Measurements from ENCODE around the gene GPR17. TPM values are rescaled to one million over a fixed set of nuclear protein-coding genes. Genes with fewer than 3 reads are reported as not detected.

The GPR17 gene
- total RNA-seq, 1 donor from 2014 or later: not detected

DNA sequence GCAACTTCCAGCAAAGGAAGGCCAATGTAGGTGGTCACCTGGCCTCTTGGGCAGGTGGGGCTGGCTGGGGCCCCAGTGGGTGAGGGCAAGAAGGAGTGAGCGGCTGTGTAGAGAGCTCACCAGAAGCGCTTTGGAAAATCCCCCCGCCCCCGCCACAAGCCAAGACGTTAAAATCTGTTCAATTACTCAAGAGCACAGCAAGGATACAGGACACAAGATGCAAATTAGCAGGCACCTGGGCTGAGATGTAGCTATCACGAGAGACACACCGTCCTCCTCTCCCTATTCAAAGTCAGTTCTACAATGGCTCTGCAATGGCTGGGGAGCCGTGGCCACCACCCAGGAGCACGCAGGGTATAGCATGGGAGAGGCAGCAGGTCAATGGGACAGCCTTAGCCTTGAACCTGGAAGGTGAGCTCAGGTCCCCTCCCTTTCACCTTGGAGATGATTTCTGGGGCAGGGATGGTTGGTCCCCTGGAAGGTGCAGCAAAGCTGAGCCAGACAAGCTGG lies 38.5 kb upstream of the GPR17 start:
- Mint-ChIP-seq H3K4me1 (no peaks in the 10 kb centered on the region), H3K27me3 (ENCODE audit: insufficient read depth, low read depth) (no peaks in the 10 kb centered on the region), H3K9me3 (peaks cover 9% of the 10 kb centered on the region), H3K4me3 (no peak overlapping the region), H3K36me3 (peaks cover 3% of the 10 kb centered on the region), H3K27ac (no peak overlapping the region)
- no peak overlapping the region for H3K4me3 ChIP-seq
- no peak overlapping the region for H3K27ac ChIP-seq
- no peak for DNase-seq (ENCODE audit: low spot score)
- no peak overlapping the region for H2AFZ ChIP-seq (replicated peaks)
- H3F3A ChIP-seq (ENCODE audit: low read depth): no peaks in the 10 kb centered on the region
- H3K9me3 ChIP-seq (ENCODE audit: low read depth): no peaks in the 10 kb centered on the region
- no peaks in the 10 kb centered on the region for H3K36me3 ChIP-seq
- H3K27me3 ChIP-seq: no peaks in the 10 kb centered on the region
- no peak for TF ChIP-seq EZH2phosphoT487 (IDR thresholded peaks at IDR 0.05)
- TF ChIP-seq, protein P1, sequence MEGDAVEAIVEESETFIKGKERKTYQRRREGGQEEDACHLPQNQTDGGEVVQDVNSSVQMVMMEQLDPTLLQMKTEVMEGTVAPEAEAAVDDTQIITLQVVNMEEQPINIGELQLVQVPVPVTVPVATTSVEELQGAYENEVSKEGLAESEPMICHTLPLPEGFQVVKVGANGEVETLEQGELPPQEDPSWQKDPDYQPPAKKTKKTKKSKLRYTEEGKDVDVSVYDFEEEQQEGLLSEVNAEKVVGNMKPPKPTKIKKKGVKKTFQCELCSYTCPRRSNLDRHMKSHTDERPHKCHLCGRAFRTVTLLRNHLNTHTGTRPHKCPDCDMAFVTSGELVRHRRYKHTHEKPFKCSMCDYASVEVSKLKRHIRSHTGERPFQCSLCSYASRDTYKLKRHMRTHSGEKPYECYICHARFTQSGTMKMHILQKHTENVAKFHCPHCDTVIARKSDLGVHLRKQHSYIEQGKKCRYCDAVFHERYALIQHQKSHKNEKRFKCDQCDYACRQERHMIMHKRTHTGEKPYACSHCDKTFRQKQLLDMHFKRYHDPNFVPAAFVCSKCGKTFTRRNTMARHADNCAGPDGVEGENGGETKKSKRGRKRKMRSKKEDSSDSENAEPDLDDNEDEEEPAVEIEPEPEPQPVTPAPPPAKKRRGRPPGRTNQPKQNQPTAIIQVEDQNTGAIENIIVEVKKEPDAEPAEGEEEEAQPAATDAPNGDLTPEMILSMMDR (IDR thresholded peaks at IDR 0.05): no peak
- TF ChIP-seq EZH2 (IDR thresholded peaks at IDR 0.05): no peak
- H4K20me1 ChIP-seq (ENCODE audit: low read depth): no peaks in the 10 kb centered on the region
- H3K79me2 ChIP-seq (ENCODE audit: low read depth): no peaks in the 10 kb centered on the region
- H3K4me1 ChIP-seq: no peaks in the 10 kb centered on the region
- H3K4me2 ChIP-seq: no peak overlapping the region
- H3K9ac ChIP-seq: no peak overlapping the region

DNA sequence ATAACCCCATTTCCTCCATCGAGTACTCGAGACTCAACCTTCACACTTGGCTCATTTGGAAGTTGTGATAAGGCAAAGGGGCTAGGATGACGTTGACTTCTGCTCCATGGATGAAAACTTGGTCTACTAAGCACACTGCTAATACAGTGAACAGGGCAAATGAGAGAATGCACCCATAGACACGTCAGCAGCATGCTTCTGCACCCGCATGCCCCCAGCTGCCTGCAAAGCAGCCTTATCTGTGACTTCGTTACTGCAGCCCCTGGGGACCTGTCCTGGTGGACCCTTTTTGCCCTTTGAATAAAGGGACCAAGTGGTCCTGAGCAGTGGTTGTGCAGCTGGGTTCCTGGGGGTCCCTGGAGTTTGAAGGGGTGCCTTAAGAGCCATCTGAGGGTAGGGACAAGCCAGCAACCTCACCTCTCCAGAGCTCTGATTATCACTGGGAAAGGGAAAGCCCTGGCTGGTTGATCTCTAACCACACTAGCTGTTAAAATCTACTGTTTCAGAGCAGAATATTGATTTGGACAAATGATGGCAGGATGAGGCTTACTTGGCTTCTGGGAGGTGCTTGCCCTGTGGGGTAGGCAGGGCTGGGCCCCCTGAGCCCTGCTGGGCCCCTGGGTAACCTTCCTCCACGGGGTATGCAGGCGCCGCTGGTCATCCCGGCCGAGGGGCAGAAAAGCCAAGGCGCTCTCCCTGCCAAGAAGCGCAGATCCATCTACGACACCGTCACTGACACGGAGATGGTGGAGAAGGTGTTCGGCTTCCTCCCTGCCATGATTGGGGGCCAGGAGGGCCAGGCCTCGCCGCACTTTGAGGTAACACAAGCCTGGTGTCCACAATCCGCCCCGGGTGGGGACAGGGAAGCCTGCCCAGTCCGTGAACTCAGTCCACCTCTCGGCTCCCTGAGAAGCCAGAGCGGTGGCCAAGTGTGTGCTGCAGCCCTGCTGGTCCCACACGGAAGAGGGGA lies 37.6 kb upstream of the GPR17 start:
- H3K9me3 Mint-ChIP-seq: peaks cover 9% of the 10 kb centered on the region
- TF ChIP-seq EZH2 (IDR thresholded peaks at IDR 0.05) (no peak), EZH2phosphoT487 (IDR thresholded peaks at IDR 0.05) (no peak)
- TF ChIP-seq, protein P1 (IDR thresholded peaks at IDR 0.05): no peak
- H3K4me3 Mint-ChIP-seq: no peak overlapping the region
- peaks cover under 1% of the 10 kb centered on the region for H3K36me3 Mint-ChIP-seq
- peaks cover 4% of the 10 kb centered on the region for H3K9me3 ChIP-seq (ENCODE audit: low read depth)
- H3K36me3 ChIP-seq: no peaks in the 10 kb centered on the region
- no peak overlapping the region for H3K4me2 ChIP-seq
- DNase-seq (ENCODE audit: low spot score): no peak
- H4K20me1 ChIP-seq (ENCODE audit: low read depth): no peaks in the 10 kb centered on the region
- no peaks in the 10 kb centered on the region for H3K4me1 Mint-ChIP-seq
- no peaks in the 10 kb centered on the region for H3K27me3 Mint-ChIP-seq (ENCODE audit: insufficient read depth, low read depth)
- no peak overlapping the region for H3K27ac ChIP-seq
- H3K27me3 ChIP-seq: no peaks in the 10 kb centered on the region
- H3F3A ChIP-seq (ENCODE audit: low read depth): no peaks in the 10 kb centered on the region
- H3K4me3 ChIP-seq: no peak overlapping the region
- H3K9ac ChIP-seq: no peak overlapping the region
- H3K4me1 ChIP-seq: no peaks in the 10 kb centered on the region
- no peak overlapping the region for H2AFZ ChIP-seq (replicated peaks)
- H3K27ac Mint-ChIP-seq: no peak overlapping the region
- H3K79me2 ChIP-seq (ENCODE audit: low read depth): no peaks in the 10 kb centered on the region

DNA sequence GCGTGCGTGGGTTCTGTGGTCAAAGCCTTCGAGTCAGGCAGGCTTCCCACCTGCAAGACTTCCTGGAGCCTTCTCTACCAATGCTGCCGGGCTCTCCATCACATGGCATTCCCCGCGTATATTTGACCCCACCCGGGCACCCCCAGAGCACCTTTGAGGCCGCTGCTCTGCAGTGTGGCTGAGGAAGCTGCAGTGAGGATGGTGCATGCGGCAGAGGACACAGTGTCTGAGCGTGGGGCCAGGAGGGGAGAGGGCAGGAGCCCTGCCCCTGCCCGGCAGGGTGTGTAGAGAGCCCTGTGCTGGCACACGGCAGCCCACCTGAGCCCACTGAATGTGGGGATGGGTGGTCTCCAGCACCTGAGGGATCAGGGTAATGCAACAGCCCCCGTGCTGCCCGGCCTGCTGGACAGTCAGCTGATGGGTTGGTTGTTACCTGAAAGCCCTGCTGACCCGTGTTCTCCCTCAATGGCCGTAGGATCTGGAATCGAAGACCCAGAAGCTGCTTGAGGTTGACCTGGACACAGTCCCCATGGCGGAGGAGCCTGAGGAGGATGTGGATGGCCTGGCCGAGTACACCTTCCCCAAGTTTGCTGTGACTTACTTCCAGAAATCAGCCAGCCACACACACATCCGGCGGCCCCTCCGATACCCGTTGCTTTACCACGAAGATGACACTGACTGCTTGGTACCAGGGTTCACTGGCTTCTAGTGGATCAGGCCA lies 36.8 kb upstream of the GPR17 start:
- H3F3A ChIP-seq (ENCODE audit: low read depth): no peaks in the 10 kb centered on the region
- Mint-ChIP-seq H3K27me3 (ENCODE audit: insufficient read depth, low read depth) (no peaks in the 10 kb centered on the region), H3K4me1 (no peaks in the 10 kb centered on the region), H3K9me3 (peaks cover 9% of the 10 kb centered on the region), H3K4me3 (no peak overlapping the region), H3K36me3 (no peaks in the 10 kb centered on the region), H3K27ac (no peak overlapping the region)
- no peaks in the 10 kb centered on the region for H3K27me3 ChIP-seq
- H3K79me2 ChIP-seq (ENCODE audit: low read depth): no peaks in the 10 kb centered on the region
- no peaks in the 10 kb centered on the region for H4K20me1 ChIP-seq (ENCODE audit: low read depth)
- H3K36me3 ChIP-seq: no peaks in the 10 kb centered on the region
- no peak overlapping the region for H3K4me2 ChIP-seq
- no peak overlapping the region for H3K9ac ChIP-seq
- no peaks in the 10 kb centered on the region for H3K4me1 ChIP-seq
- H3K4me3 ChIP-seq: no peak overlapping the region
- peaks cover 7% of the 10 kb centered on the region for H3K9me3 ChIP-seq (ENCODE audit: low read depth)
- H3K27ac ChIP-seq: no peak overlapping the region
- TF ChIP-seq EZH2phosphoT487 (IDR thresholded peaks at IDR 0.05) (no peak), EZH2 (IDR thresholded peaks at IDR 0.05) (no peak)
- TF ChIP-seq, protein P1 (IDR thresholded peaks at IDR 0.05): no peak
- H2AFZ ChIP-seq (replicated peaks): no peak overlapping the region
- DNase-seq (ENCODE audit: low spot score): no peak
